Measurements from ENCODE around the gene NEURL4.

GRCh38 chr17:7336240-7337175 is 7.4 kb upstream of the NEURL4 start, which contains the start of gene ACAP1:
- TF ChIP-seq CTCF (IDR thresholded peaks at IDR 0.05; ENCODE audit: low read depth, low read length) (no peak; the same call in 1 of the 2 replicates), EZH2phosphoT487 (IDR thresholded peaks at IDR 0.05; ENCODE audit: low read depth) (no peak)
